Mucosa of rectum (tissue), 2 donors: Measurements from ENCODE around the gene RARRES2.
"Not testable (repeated sequence)": the region's sequence is repeated elsewhere in the genome, so short reads cannot be mapped to it uniquely, and the experiment has no call there.

ENCODE experiments used
- H3K27ac ChIP-seq, 2 donors: one replicate each; pipeline ENCODE4 v1.7.0; 2013; ENCODE audit warnings: inconsistent platforms in 2 of 2, low read depth in 2 of 2, low read length in 2 of 2
- H3K27me3 ChIP-seq, 2 donors: one replicate each; pipeline ENCODE4 v1.7.0; 2013; ENCODE audit warnings: low read length in 2 of 2; ENCODE audit not compliant: control insufficient read depth in 2 of 2, insufficient read depth in 2 of 2
- H3K36me3 ChIP-seq, 2 donors: one replicate each; pipeline ENCODE4 v1.7.0; 2013; ENCODE audit warnings: low read length in 2 of 2; ENCODE audit not compliant: control insufficient read depth in 2 of 2, insufficient read depth in 2 of 2
- H3K4me1 ChIP-seq, 2 donors: one replicate each; pipeline ENCODE4 v1.7.0; 2013; ENCODE audit warnings: low read length in 2 of 2, mild to moderate bottlenecking in 1 of 2; ENCODE audit not compliant: control insufficient read depth in 2 of 2, insufficient read depth in 2 of 2
- H3K4me3 ChIP-seq, 2 donors: one replicate each; pipeline ENCODE4 v1.7.0; 2013; ENCODE audit warnings: low read length in 2 of 2
- H3K9ac ChIP-seq, 2 donors: one replicate each; pipeline ENCODE4 v1.7.0; 2013; ENCODE audit warnings: low read length in 2 of 2, low read depth in 1 of 2, mild to moderate bottlenecking in 1 of 2
- H3K9me3 ChIP-seq, 2 donors: one replicate each; pipeline ENCODE4 v1.7.0; 2013; ENCODE audit warnings: low read length in 2 of 2; ENCODE audit not compliant: control insufficient read depth in 2 of 2
- donor health status: healthy.
- donor health status: Normal muscosa, but diverticular disease.

Gene RARRES2

GRCh38 chr7:150341263-150342120 is at the start of gene RARRES2:
RARRES2 (minus strand) TSS chr7:150341629; CDS start chr7:150340609, 1,020 bp downstream.
- H3K4me3 ChIP-seq = peak within 1 kb of the TSS; percentile 70 to 73
- peaks cover 17 to 41% of the 10 kb centered on the region in 2 donors for H3K4me1 ChIP-seq
- H3K27ac ChIP-seq = peak within 1 kb of the TSS; percentile 53 to 75
- peak within 1 kb of the TSS; percentile 60 to 67 for H3K9ac ChIP-seq
- peaks cover 0 to 4% of the 10 kb centered on the region in 2 donors for H3K27me3 ChIP-seq
- H3K9me3 ChIP-seq = no peaks in the 10 kb centered on the region
- H3K36me3 ChIP-seq = peaks cover 0 to 4% of the 10 kb centered on the region in 2 donors

- no peak overlapping the region for H3K27ac ChIP-seq
- no peak overlapping the region for H3K9ac ChIP-seq
- H3K36me3 ChIP-seq = peaks cover 0 to 2% of the 10 kb centered on the region in 2 donors
- H3K4me1 ChIP-seq = peaks cover 6 to 14% of the 10 kb centered on the region in 2 donors
- H3K9me3 ChIP-seq = no peaks in the 10 kb centered on the region
- H3K27me3 ChIP-seq = no peaks in the 10 kb centered on the region
- no peak overlapping the region for H3K4me3 ChIP-seq
These were observed 48.8 kb upstream of the RARRES2 start for GRCh38 chr7:150390205-150390604.

- Histone ChIP-seq H3K4me1 (peaks cover 11 to 21% of the 10 kb centered on the region in 2 donors), H3K36me3 (peaks cover 0 to 2% of the 10 kb centered on the region in 2 donors), H3K9ac (no peak overlapping the region), H3K27ac (peak overlapping the region in 1 of 2 donors; percentile 13), H3K9me3 (no peaks in the 10 kb centered on the region), H3K4me3 (no peak overlapping the region), H3K27me3 (no peaks in the 10 kb centered on the region)
These were observed 48.0 kb upstream of the RARRES2 start for GRCh38 chr7:150389532-150389816.

- Histone ChIP-seq H3K4me3 (no peak overlapping the region), H3K9ac (peak overlapping the region in 1 of 2 donors; percentile 38), H3K27me3 (no peaks in the 10 kb centered on the region), H3K27ac (peak overlapping the region; percentile 13 to 26), H3K4me1 (peaks cover 17 to 26% of the 10 kb centered on the region in 2 donors), H3K36me3 (peaks cover 0 to 2% of the 10 kb centered on the region in 2 donors), H3K9me3 (no peaks in the 10 kb centered on the region)
These were observed 47.5 kb upstream of the RARRES2 start for GRCh38 chr7:150388709-150389531.

GRCh38 chr7:150388306-150388705 is 46.9 kb upstream of the RARRES2 start:
- Histone ChIP-seq H3K9me3 (no peaks in the 10 kb centered on the region), H3K27ac (no peak overlapping the region), H3K4me1 (peaks cover 22 to 31% of the 10 kb centered on the region in 2 donors), H3K9ac (no peak overlapping the region), H3K36me3 (peaks cover 0 to 2% of the 10 kb centered on the region in 2 donors), H3K4me3 (no peak overlapping the region), H3K27me3 (no peaks in the 10 kb centered on the region)

- H3K9ac ChIP-seq, H3K27ac ChIP-seq, H3K36me3 ChIP-seq, H3K27me3 ChIP-seq, H3K9me3 ChIP-seq, H3K4me3 ChIP-seq: not testable (repeated sequence)
- H3K4me1 ChIP-seq = peaks cover 31 to 44% of the 10 kb centered on the region in 2 donors
These were observed 44.5 kb upstream of the RARRES2 start for GRCh38 chr7:150385884-150386283.

GRCh38 chr7:150385302-150385723 is 43.9 kb upstream of the RARRES2 start:
- H3K27ac ChIP-seq = no peak overlapping the region
- H3K9ac ChIP-seq = no peak overlapping the region
- H3K27me3 ChIP-seq = no peaks in the 10 kb centered on the region
- no peaks in the 10 kb centered on the region for H3K9me3 ChIP-seq
- H3K36me3 ChIP-seq = no peaks in the 10 kb centered on the region
- H3K4me1 ChIP-seq = peaks cover 37 to 48% of the 10 kb centered on the region in 2 donors
- no peak overlapping the region for H3K4me3 ChIP-seq

- H3K36me3 ChIP-seq = no peaks in the 10 kb centered on the region
- peak overlapping the region; percentile 32 to 45 for H3K9ac ChIP-seq
- H3K27me3 ChIP-seq = no peaks in the 10 kb centered on the region
- H3K4me1 ChIP-seq = peaks cover 43 to 54% of the 10 kb centered on the region in 2 donors
- H3K4me3 ChIP-seq = peak overlapping the region in 1 of 2 donors; percentile 3
- H3K27ac ChIP-seq = peak overlapping the region; percentile 84 to 90
- no peaks in the 10 kb centered on the region for H3K9me3 ChIP-seq
These were observed 43.2 kb upstream of the RARRES2 start for GRCh38 chr7:150384406-150385301.

GRCh38 chr7:150383710-150384397 is 42.4 kb upstream of the RARRES2 start:
- peak overlapping the region; percentile 20 to 45 for H3K9ac ChIP-seq
- H3K27ac ChIP-seq = peak overlapping the region; percentile 84 to 90
- peaks cover 43 to 51% of the 10 kb centered on the region in 2 donors for H3K4me1 ChIP-seq

More at GRCh38 chr7:150383710-150384397, 42.4 kb upstream of the RARRES2 start:
- no peaks in the 10 kb centered on the region for H3K27me3 ChIP-seq
- H3K4me3 ChIP-seq = peak overlapping the region; percentile 28 to 48
- H3K36me3 ChIP-seq = no peaks in the 10 kb centered on the region
- H3K9me3 ChIP-seq = no peaks in the 10 kb centered on the region
